ENCODE measurements around the gene RBM18. TPM values are rescaled to one million over a fixed set of nuclear protein-coding genes. Genes with fewer than 3 reads are reported as not detected.

RBM18 gene
- total RNA-seq, 1 donor from 2014 or later, result 15.3 TPM

- intact Hi-C loops (cut with micrococcal nuclease), result no loop called here
- Mint-ChIP-seq H3K27ac (no peak overlapping the region), H3K4me1 (peaks cover 35% of the 10 kb centered on the region), H3K27me3 (peaks cover 79% of the 10 kb centered on the region), H3K4me3 (no peak overlapping the region), H3K36me3 (ENCODE audit: low read depth) (no peaks in the 10 kb centered on the region), H3K9me3 (no peaks in the 10 kb centered on the region)
- TF ChIP-seq CTCF (IDR thresholded peaks at IDR 0.05), result no peak
- ATAC-seq (ENCODE audit: low read depth) (no peak), DNase-seq (no peak)
- ChIA-PET POLR2A (no interaction called here), CTCF (no interaction called here)
Measured at GRCh38 chr9:122216138-122216797, 48.4 kb downstream of the RBM18 start.

- POLR2A ChIA-PET, result no interaction called here
Measured at GRCh38 chr9:122215663-122216062, 49.0 kb downstream of the RBM18 start.

GRCh38 chr9:122214507-122214906, 50.1 kb downstream of the RBM18 start:
- Mint-ChIP-seq H3K27me3 (peaks cover 73% of the 10 kb centered on the region), H3K4me1 (peaks cover 23% of the 10 kb centered on the region), H3K4me3 (peak overlapping the region; percentile 52), H3K9me3 (no peaks in the 10 kb centered on the region), H3K36me3 (ENCODE audit: low read depth) (no peaks in the 10 kb centered on the region), H3K27ac (no peak overlapping the region)
- DNase-seq, result no peak
- ATAC-seq (ENCODE audit: low read depth), result no peak
- CTCF ChIA-PET, result interaction anchor here (1.4 kb wide), 1 partner anchor 90 kb away, joined by 3 read pairs; no protein-coding TSS in a partner anchor
- POLR2A ChIA-PET, result interaction anchor here (0.7 to 1.2 kb wide), 3 partner anchors 51 to 1421 kb away, joined by 3 to 6 read pairs (median 4); partner anchors contain the start of gene FBXW2
- intact Hi-C loops (cut with micrococcal nuclease), result loop anchor here (5.0 kb wide), 1 partner anchor 52 kb away; no protein-coding TSS in a partner anchor
- TF ChIP-seq CTCF (IDR thresholded peaks at IDR 0.05), result no peak

More at GRCh38 chr9:122215663-122216062, 49.0 kb downstream of the RBM18 start:
- Mint-ChIP-seq H3K9me3 (no peaks in the 10 kb centered on the region), H3K36me3 (ENCODE audit: low read depth) (no peaks in the 10 kb centered on the region), H3K27ac (no peak overlapping the region), H3K27me3 (peaks cover 82% of the 10 kb centered on the region), H3K4me3 (no peak overlapping the region), H3K4me1 (peaks cover 33% of the 10 kb centered on the region)
- no peak for DNase-seq
- ATAC-seq (ENCODE audit: low read depth), result no peak
- TF ChIP-seq CTCF (IDR thresholded peaks at IDR 0.05), result no peak
- intact Hi-C loops (cut with micrococcal nuclease), result no loop called here
- CTCF ChIA-PET, result no interaction called here

- H3K36me3 Mint-ChIP-seq (ENCODE audit: low read depth), result no peaks in the 10 kb centered on the region
- intact Hi-C loops (cut with micrococcal nuclease), result loop anchor here (5.0 kb wide), 1 partner anchor 52 kb away; no protein-coding TSS in a partner anchor
- H3K4me3 Mint-ChIP-seq, result peak overlapping the region; percentile 76
- TF ChIP-seq CTCF (IDR thresholded peaks at IDR 0.05), result no peak
- ATAC-seq (ENCODE audit: low read depth) (peak; percentile 80), DNase-seq (peak; percentile 49)
- no peaks in the 10 kb centered on the region for H3K9me3 Mint-ChIP-seq
- peaks cover 16% of the 10 kb centered on the region for H3K4me1 Mint-ChIP-seq
- ChIA-PET POLR2A (interaction anchor here (0.7 to 1.2 kb wide), 3 partner anchors 52 to 1421 kb away, joined by 3 to 6 read pairs (median 4); partner anchors contain the start of gene FBXW2), CTCF (interaction anchor here (1.4 kb wide), 1 partner anchor 89 kb away, joined by 3 read pairs; no protein-coding TSS in a partner anchor)
- no peak overlapping the region for H3K27ac Mint-ChIP-seq
- peaks cover 69% of the 10 kb centered on the region for H3K27me3 Mint-ChIP-seq
Measured at GRCh38 chr9:122213589-122214413, 50.8 kb downstream of the RBM18 start.
